Osteocyte (in vitro differentiated cells): ENCODE data around the gene KCNH5. TPM values are rescaled to one million over a fixed set of nuclear protein-coding genes. Genes with fewer than 3 reads are reported as not detected.

Experiments
- DNase-seq: peaks from one replicate; pipeline ENCODE4 v3.0.0; 2021; ENCODE audit warnings: mixed read lengths; ENCODE audit not compliant: unreplicated experiment; ENCODE audit errors: extremely low spot score
- H3K27ac Mint-ChIP-seq: one replicate; pipeline ENCODE4 v1.8.0; 2021; ENCODE audit warnings: mild to moderate bottlenecking, mixed read lengths; ENCODE audit not compliant: unreplicated experiment
- H3K27me3 Mint-ChIP-seq: one replicate; pipeline ENCODE4 v1.8.0; 2021; ENCODE audit warnings: mixed read lengths; ENCODE audit not compliant: unreplicated experiment
- H3K36me3 Mint-ChIP-seq: one replicate; pipeline ENCODE4 v1.8.0; 2021; ENCODE audit warnings: mixed read lengths; ENCODE audit not compliant: unreplicated experiment
- H3K4me1 Mint-ChIP-seq: one replicate; pipeline ENCODE4 v1.8.0; 2021; ENCODE audit warnings: mixed read lengths; ENCODE audit not compliant: unreplicated experiment
- H3K4me3 Mint-ChIP-seq: one replicate; pipeline ENCODE4 v1.8.0; 2021; ENCODE audit warnings: mild to moderate bottlenecking, moderate library complexity, mixed read lengths; ENCODE audit not compliant: unreplicated experiment
- H3K9me3 Mint-ChIP-seq: one replicate; pipeline ENCODE4 v1.8.0; 2021; ENCODE audit warnings: mixed read lengths; ENCODE audit not compliant: unreplicated experiment
- total RNA-seq: library from RNA; stranded (reverse); gene quantifications from 2 replicates; pipeline ENCODE4 v1.2.1, GENCODE V29; 2021
- TF ChIP-seq, protein P1 (sequence below): fragments of 200-600 bp; sonication (generic); IDR thresholded peaks from 2 replicates; pipeline ENCODE4 v1.5.0; 2021; ENCODE audit warnings: antibody characterized with exemption, mild to moderate bottlenecking, moderate library complexity

The KCNH5 gene
- total RNA-seq, 1 donor from 2014 or later: not detected

DNA sequence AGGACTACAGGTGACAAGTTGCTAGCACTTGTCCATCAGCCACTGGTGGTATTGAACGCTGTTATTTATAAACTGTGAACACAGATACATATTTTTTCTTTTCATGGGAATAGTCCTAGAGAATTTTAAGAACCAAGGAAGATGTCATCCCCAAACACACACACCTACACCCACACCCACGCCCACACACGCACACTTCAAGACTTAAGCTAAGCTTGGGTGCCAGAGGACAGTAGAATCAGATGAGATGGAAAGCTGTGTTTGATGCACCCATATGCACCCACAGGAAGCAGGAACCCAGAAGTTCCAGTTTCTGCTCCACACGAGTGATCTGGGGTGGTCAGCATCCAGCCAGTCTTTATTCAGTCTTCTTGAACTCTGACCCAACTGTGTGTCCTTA, 348.3 kb downstream of the KCNH5 start:
- Mint-ChIP-seq H3K4me1 (no peaks in the 10 kb centered on the region), H3K4me3 (no peak overlapping the region), H3K9me3 (no peaks in the 10 kb centered on the region), H3K27me3 (no peaks in the 10 kb centered on the region), H3K27ac (no peak overlapping the region), H3K36me3 (no peaks in the 10 kb centered on the region)
- TF ChIP-seq, protein P1, sequence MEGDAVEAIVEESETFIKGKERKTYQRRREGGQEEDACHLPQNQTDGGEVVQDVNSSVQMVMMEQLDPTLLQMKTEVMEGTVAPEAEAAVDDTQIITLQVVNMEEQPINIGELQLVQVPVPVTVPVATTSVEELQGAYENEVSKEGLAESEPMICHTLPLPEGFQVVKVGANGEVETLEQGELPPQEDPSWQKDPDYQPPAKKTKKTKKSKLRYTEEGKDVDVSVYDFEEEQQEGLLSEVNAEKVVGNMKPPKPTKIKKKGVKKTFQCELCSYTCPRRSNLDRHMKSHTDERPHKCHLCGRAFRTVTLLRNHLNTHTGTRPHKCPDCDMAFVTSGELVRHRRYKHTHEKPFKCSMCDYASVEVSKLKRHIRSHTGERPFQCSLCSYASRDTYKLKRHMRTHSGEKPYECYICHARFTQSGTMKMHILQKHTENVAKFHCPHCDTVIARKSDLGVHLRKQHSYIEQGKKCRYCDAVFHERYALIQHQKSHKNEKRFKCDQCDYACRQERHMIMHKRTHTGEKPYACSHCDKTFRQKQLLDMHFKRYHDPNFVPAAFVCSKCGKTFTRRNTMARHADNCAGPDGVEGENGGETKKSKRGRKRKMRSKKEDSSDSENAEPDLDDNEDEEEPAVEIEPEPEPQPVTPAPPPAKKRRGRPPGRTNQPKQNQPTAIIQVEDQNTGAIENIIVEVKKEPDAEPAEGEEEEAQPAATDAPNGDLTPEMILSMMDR: no peak
- no peak for DNase-seq

DNA sequence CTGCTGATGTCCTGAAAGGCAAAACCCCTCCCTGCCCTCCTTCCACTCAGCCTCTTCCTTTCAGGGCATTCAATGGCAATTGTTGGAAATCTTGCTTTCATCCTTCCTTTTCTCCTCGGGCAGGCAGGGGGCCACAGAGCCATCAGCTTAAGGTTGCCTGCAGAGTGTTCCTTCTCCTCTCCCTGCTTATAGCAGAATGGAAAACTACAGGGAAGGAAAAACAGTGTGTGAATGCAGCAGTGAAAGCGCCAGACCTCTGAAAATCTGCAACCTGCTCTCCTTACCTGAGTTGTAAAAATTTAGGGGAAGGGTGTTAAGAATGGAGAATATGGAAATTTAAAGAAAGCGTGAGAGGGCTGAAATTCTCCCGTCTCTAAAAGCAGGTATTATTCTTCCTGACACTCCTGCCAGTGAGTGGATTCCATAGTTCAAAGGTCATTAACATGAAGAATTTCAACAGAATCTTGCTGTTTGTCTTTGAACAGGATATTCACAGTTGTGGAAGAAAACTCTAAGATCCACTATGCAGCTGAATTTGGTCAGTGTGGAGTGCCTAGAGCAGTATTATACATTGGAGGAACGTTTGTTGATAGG, 348.8 kb downstream of the KCNH5 start:
- H3K36me3 Mint-ChIP-seq: no peaks in the 10 kb centered on the region
- no peaks in the 10 kb centered on the region for H3K27me3 Mint-ChIP-seq
- no peak overlapping the region for H3K27ac Mint-ChIP-seq
- no peaks in the 10 kb centered on the region for H3K9me3 Mint-ChIP-seq
- H3K4me3 Mint-ChIP-seq: no peak overlapping the region
- H3K4me1 Mint-ChIP-seq: no peaks in the 10 kb centered on the region
- TF ChIP-seq, protein P1: no peak
- DNase-seq: no peak

GRCh38 chr14:62694075-62694474, 351.2 kb downstream of the KCNH5 start:
- Mint-ChIP-seq H3K4me1 (no peaks in the 10 kb centered on the region), H3K27me3 (no peaks in the 10 kb centered on the region), H3K36me3 (no peaks in the 10 kb centered on the region), H3K27ac (no peak overlapping the region), H3K9me3 (peaks cover 4% of the 10 kb centered on the region), H3K4me3 (no peak overlapping the region)
- no peak for DNase-seq
- TF ChIP-seq, protein P1: no peak

- H3K4me1 Mint-ChIP-seq: no peaks in the 10 kb centered on the region
- no peak for DNase-seq
- TF ChIP-seq, protein P1: no peak
- no peaks in the 10 kb centered on the region for H3K36me3 Mint-ChIP-seq
- H3K27me3 Mint-ChIP-seq: no peaks in the 10 kb centered on the region
- H3K4me3 Mint-ChIP-seq: no peak overlapping the region
- peaks cover 4% of the 10 kb centered on the region for H3K9me3 Mint-ChIP-seq
- no peak overlapping the region for H3K27ac Mint-ChIP-seq
Observed at GRCh38 chr14:62692490-62693106, 352.7 kb downstream of the KCNH5 start.

DNA sequence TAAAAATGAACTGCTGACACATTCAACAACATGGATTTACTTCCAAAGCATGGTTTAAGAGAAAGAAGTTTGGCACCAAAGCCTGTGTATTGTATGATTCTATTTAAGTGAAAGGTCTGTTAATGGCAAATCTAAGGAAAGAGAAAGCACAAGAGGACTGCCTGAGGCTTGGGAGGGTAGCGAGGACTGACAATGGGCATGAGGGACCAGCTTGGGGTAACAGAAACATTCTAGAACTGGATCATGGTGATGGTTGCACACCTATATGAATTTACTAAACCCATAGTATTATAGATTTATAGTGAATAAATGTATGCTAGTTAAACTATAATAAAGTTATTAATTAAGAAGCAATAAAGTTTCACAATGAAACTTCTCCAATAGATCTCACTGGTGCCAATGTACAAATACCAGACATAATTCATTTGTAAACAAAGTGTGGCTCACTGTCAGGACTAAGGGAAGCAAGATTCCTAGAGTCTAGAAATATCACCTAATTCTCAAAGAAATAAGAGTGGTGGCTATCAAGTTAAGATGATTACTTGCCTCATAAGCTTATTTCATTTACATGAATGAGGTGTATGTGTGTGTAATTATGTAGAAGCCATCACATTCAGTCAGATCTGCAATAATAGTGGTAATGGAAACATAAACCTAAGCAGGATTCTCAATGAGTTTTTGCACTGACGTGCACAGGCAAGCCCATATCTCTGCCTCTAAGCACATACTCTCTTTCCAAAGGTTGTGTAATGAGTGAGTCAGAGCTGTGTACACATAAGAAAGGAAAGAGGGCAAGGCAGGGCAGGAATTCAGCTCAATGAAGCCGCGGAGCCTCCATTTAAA, 353.4 kb downstream of the KCNH5 start:
- Mint-ChIP-seq H3K9me3 (peaks cover 4% of the 10 kb centered on the region), H3K4me3 (no peak overlapping the region), H3K36me3 (no peaks in the 10 kb centered on the region), H3K27ac (no peak overlapping the region), H3K4me1 (no peaks in the 10 kb centered on the region), H3K27me3 (no peaks in the 10 kb centered on the region)
- TF ChIP-seq, protein P1: no peak
- DNase-seq: no peak
